LNCaP clone FGC (cell line): Measurements from ENCODE around the gene PRKAR1B.

ENCODE experiments used
- DNase-seq: peaks from one replicate; pipeline ENCODE4 v3.0.0-alpha.2; 2011; ENCODE audit warnings: low read depth
- H3K4me3 ChIP-seq: 2 replicates; pipeline ENCODE4 v1.5.1; 2011; ENCODE audit warnings: mild to moderate bottlenecking, low read depth, low read length, control low read depth
- TF ChIP-seq, protein P1 (sequence below): IDR thresholded peaks from 2 replicates; pipeline ENCODE4 v1.5.1; 2012; ENCODE audit warnings: mild to moderate bottlenecking; ENCODE audit not compliant: control insufficient read depth, insufficient read depth; ENCODE audit errors: extremely low read depth

The PRKAR1B gene

DNA sequence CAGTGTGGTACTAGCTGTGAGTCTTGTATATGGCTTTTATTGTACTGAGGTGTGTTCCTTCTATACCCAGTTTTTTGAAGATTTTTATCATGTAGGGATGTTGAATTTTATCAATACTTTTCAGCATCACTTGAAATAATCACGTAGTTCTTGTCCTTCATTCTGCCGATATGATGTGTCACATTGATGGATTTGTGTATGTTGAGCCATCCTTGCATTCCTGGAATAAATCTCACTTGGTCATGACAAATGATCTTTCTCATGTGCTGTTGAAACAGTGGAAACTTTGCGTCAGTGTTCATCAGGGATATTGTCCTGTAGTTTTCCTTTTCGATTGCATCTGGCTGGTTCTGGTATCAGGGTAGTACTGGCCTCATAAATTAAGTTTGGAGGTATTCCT, 7.1 kb upstream of the PRKAR1B start:
- no peak for DNase-seq
- TF ChIP-seq, protein P1, sequence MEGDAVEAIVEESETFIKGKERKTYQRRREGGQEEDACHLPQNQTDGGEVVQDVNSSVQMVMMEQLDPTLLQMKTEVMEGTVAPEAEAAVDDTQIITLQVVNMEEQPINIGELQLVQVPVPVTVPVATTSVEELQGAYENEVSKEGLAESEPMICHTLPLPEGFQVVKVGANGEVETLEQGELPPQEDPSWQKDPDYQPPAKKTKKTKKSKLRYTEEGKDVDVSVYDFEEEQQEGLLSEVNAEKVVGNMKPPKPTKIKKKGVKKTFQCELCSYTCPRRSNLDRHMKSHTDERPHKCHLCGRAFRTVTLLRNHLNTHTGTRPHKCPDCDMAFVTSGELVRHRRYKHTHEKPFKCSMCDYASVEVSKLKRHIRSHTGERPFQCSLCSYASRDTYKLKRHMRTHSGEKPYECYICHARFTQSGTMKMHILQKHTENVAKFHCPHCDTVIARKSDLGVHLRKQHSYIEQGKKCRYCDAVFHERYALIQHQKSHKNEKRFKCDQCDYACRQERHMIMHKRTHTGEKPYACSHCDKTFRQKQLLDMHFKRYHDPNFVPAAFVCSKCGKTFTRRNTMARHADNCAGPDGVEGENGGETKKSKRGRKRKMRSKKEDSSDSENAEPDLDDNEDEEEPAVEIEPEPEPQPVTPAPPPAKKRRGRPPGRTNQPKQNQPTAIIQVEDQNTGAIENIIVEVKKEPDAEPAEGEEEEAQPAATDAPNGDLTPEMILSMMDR = no peak
- no peak overlapping the region for H3K4me3 ChIP-seq

DNA sequence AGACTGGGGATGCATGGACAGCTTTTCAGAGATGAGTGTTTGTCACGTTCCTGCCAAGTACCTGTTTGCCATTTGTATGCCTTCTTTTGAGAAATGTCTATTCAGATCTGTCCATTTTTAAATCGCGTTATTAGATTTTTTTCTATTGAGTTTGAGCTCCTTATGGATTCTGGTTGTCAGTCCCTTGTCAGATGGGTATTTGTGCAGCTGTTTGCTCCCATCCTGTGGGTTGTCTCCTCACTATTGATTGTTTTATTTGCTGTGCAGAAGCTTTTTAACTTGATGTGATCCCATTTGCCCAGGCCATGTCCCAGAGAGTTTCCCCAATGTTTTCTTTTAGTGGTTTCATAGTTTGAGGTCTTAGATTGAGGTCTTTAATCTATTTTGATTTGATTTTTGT, 5.5 kb upstream of the PRKAR1B start:
- no peak for DNase-seq

DNA sequence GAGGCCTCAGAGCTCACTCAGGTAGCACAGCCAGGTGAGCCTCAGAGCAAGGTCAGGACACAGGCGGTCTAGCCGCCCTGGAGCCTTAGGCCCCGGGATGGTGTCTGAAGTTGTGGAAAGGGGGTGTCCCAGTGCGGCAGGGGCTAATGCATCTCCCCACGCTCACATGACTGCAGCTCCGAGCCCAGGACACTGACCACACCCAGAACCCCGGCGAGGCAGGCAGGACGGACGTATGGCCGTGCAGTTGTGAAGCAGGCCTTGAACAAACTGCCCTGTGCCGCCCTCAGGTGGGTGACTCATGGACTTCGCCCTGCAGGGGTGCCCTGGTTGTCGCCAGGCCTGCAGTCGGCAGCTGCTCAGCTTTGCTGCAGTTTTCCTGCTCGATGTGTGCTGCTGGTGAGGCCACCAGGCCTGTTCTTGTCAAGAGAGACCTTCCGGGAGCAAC, 5.0 kb upstream of the PRKAR1B start:
- no peak for DNase-seq
- no peak overlapping the region for H3K4me3 ChIP-seq
- TF ChIP-seq, protein P1 = peak; percentile 27; the same call in 1 of the 2 replicates

More for the DNA sequence above, 5.5 kb upstream of the PRKAR1B start:
- TF ChIP-seq, protein P1 = no peak
- no peak overlapping the region for H3K4me3 ChIP-seq

DNA sequence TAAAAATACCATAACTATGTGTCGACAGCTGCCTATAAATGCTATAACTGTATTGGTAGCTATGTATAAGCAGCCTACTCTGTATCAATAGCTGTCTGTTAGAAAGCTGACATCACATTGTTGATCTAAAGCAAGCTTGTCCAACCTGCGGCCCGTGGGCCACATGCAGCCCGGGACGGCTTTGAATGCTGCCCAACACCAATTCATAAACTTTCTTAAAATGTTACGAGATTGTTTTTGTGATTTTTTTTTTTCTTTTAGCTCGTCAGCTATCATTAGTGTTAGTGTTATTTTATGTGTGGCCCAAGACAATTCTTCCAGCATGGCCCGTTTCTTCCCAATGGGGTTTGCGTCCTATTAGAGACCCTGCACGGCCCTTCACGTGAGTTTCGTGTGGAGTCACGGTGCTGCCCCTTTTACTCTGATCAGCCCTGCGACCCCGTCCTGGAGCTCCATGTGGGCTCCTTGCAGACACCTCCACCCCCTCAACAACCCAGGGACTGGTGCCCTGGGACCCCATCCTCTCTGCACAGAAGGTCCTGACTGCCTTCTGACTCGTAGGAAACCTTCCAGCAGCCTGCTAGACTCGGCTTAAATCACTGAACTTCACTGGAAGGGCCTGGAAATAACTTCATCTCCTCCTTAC, 4.5 kb upstream of the PRKAR1B start:
- DNase-seq = no peak
- TF ChIP-seq, protein P1 = no peak
- no peak overlapping the region for H3K4me3 ChIP-seq

DNA sequence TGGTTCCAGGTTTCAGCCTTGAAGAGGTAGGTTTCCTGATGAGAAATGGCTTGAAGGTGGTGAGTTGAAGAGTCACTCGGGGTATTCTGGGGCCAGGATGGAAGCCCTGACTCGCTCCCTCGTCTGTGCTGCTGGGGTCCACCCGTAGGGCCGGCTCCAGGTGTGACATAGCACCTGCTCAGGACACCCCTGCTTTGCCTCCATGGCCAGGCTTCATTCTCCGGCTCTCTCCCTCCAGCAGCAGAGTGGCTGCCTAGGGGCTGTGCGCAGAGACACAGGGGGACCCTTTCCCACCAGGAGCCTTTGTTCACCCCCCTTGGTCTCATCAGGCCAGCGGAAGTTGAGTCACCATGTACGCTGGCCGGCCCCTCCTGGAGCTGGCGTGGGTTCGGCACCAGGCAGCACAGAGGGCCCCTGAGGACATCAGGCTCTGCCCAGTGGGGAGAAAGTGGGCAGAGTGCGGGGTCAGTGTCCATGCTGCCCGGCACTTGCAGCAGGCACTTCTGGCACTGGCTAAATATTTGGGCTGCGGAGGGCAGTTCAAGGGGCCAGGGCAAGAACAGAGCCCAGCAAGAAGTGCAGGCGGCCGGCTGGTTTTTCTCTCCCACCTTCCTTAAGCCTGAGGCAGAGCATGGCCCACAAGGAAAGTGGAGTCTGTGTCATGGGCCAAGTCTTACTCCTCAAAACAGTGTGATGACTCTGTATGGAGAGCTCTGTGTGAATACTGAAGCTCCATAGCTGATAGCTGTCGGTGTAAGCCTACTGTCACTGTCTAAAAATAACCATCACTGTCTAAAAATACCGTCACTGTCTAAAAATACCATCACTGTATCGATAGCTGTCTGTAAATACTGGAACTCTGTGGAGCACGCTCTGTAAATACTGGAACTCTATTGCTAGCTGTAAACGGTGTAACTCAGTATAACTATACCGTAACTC, 3.7 kb upstream of the PRKAR1B start:
- TF ChIP-seq, protein P1 = no peak
- H3K4me3 ChIP-seq = no peak overlapping the region
- DNase-seq = no peak

DNA sequence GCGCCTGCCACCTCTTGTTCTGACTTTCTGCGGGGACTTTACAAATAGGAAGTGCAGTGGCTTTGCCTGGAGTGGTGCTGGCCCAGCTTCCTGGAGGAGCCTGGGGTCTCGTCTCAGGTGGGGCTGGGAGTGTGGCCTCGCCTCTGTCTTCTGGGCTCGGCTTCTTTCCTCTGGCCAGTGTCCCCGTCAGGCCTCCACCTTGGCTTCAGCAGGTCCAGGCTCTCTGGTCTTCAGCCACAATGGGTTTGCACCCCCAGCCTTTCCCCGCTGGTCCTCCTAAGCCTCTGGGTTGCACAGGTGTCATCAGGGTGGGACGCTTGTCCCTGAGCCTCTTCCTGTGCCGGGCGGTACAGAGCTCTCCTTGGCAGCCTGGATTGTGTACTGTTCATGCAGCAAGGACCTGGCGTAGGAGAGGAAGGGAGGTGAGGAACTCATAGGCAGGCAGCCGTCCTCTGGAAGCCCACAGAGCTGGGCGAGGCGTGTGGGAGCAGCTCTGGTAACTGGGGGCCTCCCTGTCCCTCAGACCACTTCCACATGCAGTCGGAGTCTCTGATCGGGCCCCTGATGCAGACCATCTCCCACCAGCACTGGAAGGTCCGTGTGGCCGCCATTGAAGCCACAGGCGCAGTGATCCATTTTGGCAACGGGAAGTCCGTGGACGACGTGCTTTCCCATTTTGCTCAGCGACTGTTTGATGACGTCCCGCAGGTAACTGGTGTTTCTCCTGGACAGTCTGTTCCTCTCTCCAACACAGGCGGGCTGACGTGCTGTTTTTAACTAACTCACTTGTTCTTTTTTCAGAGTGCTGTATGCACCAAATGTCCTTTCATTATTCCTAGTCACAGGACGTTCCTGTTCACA, 2.3 kb upstream of the PRKAR1B start:
- TF ChIP-seq, protein P1 = no peak
- no peak overlapping the region for H3K4me3 ChIP-seq
- no peak for DNase-seq
